Stimulated activated CD8-positive, alpha-beta memory T cell treated with anti-CD3 and anti-CD28 coated beads, Interleukin-4, amount 100 ng/mL, for 48 hours (primary cell): ENCODE data around the gene AUTS2.
A peak's percentile ranks its signal among the peaks of the same experiment; 100 is the strongest.

Source experiments
- DNase-seq: peaks from one replicate; pipeline ENCODE4 v3.0.0-alpha.2; 2020

AUTS2 gene

GRCh38 chr7:70665997-70666396 is 1067.7 kb downstream of the AUTS2 start:
- no peak for DNase-seq

- no peak for DNase-seq
These were observed 1069.1 kb downstream of the AUTS2 start for GRCh38 chr7:70667406-70667805.

GRCh38 chr7:70668606-70669358 is 1070.5 kb downstream of the AUTS2 start:
- no peak for DNase-seq

GRCh38 chr7:70669854-70670253 is 1071.6 kb downstream of the AUTS2 start:
- DNase-seq = no peak

GRCh38 chr7:70670288-70670687 is 1072.0 kb downstream of the AUTS2 start:
- no peak for DNase-seq

- no peak for DNase-seq
These were observed 1075.7 kb downstream of the AUTS2 start for GRCh38 chr7:70673778-70674570.

- DNase-seq = no peak
These were observed 1076.3 kb downstream of the AUTS2 start for GRCh38 chr7:70674571-70675010.

- no peak for DNase-seq
These were observed 1078.0 kb downstream of the AUTS2 start for GRCh38 chr7:70676243-70676642.

GRCh38 chr7:70678621-70679251 is 1080.5 kb downstream of the AUTS2 start:
- no peak for DNase-seq

- DNase-seq = no peak
These were observed 1081.4 kb downstream of the AUTS2 start for GRCh38 chr7:70679661-70680060.

- no peak for DNase-seq
These were observed 1082.0 kb downstream of the AUTS2 start for GRCh38 chr7:70680306-70680705.

- no peak for DNase-seq
These were observed 1082.6 kb downstream of the AUTS2 start for GRCh38 chr7:70680743-70681468.

GRCh38 chr7:70681469-70682350 is 1083.4 kb downstream of the AUTS2 start:
- peak; percentile 48 for DNase-seq

GRCh38 chr7:70684173-70684572 is 1085.9 kb downstream of the AUTS2 start:
- DNase-seq = no peak

- no peak for DNase-seq
These were observed 1095.0 kb downstream of the AUTS2 start for GRCh38 chr7:70693321-70693685.

- peak; percentile 47 for DNase-seq
These were observed 1095.6 kb downstream of the AUTS2 start for GRCh38 chr7:70693686-70694433.

GRCh38 chr7:70694434-70694970 is 1096.2 kb downstream of the AUTS2 start:
- no peak for DNase-seq

GRCh38 chr7:70694971-70695794 is 1096.9 kb downstream of the AUTS2 start:
- DNase-seq = no peak

GRCh38 chr7:70695795-70696083 is 1097.5 kb downstream of the AUTS2 start:
- no peak for DNase-seq

GRCh38 chr7:70696201-70696754 is 1098.0 kb downstream of the AUTS2 start:
- no peak for DNase-seq
